ENCODE data around the gene CIRBP. TPM values are rescaled to one million over a fixed set of nuclear protein-coding genes. Genes with fewer than 3 reads are reported as not detected.

CIRBP gene
- total RNA-seq, 1 donor from 2014 or later = 341 TPM

DNA sequence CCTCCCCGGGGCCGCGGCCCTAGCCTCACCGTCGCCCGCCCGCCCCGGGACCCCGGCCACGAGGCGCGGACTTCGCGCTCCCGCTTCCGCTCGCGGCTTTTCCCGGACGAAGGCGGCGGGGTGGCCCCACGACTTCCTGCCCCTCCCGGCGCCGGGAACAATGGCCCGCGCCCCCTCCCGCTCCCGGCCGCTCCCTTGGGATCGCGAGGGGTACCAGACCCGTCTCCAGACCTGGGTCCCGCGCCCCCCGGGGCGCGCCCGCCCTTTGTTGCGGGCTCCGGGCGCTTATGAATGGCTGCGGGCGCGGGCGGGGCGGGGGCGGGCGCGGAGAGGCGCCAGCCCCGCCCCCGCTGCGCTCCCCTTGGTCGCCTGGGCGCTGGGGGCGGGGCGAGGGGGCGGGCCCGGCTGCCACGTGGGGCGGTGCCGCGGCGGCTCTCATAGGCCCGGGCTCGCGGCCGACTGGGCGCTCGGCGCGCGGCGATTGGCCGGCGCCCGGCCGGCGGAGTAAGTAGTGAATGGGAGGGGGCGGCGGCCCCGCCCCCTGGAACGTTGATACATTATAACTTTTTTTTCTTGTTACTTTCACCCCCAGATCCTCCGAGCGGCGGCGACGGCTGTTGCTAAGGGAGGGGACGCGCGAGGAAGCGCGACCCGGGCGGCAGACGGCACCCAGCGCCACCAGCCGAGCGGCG is 19.7 kb upstream of the CIRBP start:
- Mint-ChIP-seq H3K4me3 (ENCODE audit: unreplicated experiment) (peak overlapping the region; percentile 87), H3K27me3 (ENCODE audit: unreplicated experiment) (peaks cover 3% of the 10 kb centered on the region), H3K9me3 (ENCODE audit: unreplicated experiment) (peaks cover 8% of the 10 kb centered on the region), H3K36me3 (ENCODE audit: unreplicated experiment) (no peaks in the 10 kb centered on the region), H3K27ac (ENCODE audit: unreplicated experiment) (peak overlapping the region; percentile 88), H3K4me1 (ENCODE audit: low read depth, unreplicated experiment) (peaks cover 4% of the 10 kb centered on the region)
- TF ChIP-seq, protein P1, sequence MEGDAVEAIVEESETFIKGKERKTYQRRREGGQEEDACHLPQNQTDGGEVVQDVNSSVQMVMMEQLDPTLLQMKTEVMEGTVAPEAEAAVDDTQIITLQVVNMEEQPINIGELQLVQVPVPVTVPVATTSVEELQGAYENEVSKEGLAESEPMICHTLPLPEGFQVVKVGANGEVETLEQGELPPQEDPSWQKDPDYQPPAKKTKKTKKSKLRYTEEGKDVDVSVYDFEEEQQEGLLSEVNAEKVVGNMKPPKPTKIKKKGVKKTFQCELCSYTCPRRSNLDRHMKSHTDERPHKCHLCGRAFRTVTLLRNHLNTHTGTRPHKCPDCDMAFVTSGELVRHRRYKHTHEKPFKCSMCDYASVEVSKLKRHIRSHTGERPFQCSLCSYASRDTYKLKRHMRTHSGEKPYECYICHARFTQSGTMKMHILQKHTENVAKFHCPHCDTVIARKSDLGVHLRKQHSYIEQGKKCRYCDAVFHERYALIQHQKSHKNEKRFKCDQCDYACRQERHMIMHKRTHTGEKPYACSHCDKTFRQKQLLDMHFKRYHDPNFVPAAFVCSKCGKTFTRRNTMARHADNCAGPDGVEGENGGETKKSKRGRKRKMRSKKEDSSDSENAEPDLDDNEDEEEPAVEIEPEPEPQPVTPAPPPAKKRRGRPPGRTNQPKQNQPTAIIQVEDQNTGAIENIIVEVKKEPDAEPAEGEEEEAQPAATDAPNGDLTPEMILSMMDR (IDR thresholded peaks at IDR 0.05; ENCODE audit: partially characterized antibody, unreplicated experiment) = no peak
- DNase-seq = peak; percentile 97

DNA sequence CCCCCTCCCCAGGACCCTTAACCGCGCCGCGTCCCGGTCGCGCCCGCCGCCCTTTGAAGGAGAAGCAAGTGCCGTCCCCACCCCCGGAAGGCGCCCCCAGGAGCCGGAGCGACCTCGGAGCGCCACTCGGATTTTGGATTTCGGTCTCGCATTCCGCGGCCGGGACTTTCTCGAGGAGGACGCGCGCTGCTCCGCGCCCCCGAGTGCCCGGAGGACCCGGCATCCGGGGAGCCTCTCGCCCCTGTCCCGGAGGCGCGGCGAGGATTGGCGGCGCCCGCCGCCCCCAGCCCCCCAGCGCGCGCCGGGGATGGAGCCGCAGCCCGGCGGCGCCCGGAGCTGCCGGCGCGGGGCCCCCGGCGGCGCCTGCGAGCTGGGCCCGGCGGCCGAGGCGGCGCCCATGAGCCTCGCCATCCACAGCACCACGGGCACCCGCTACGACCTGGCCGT is 19.1 kb upstream of the CIRBP start:
- Mint-ChIP-seq H3K4me3 (ENCODE audit: unreplicated experiment) (no peak overlapping the region), H3K27me3 (ENCODE audit: unreplicated experiment) (peaks cover 9% of the 10 kb centered on the region), H3K27ac (ENCODE audit: unreplicated experiment) (peak overlapping the region; percentile 88), H3K9me3 (ENCODE audit: unreplicated experiment) (peaks cover 12% of the 10 kb centered on the region), H3K4me1 (ENCODE audit: low read depth, unreplicated experiment) (peaks cover 8% of the 10 kb centered on the region), H3K36me3 (ENCODE audit: unreplicated experiment) (no peaks in the 10 kb centered on the region)
- DNase-seq = no peak
- TF ChIP-seq, protein P1 (IDR thresholded peaks at IDR 0.05; ENCODE audit: partially characterized antibody, unreplicated experiment) = no peak

DNA sequence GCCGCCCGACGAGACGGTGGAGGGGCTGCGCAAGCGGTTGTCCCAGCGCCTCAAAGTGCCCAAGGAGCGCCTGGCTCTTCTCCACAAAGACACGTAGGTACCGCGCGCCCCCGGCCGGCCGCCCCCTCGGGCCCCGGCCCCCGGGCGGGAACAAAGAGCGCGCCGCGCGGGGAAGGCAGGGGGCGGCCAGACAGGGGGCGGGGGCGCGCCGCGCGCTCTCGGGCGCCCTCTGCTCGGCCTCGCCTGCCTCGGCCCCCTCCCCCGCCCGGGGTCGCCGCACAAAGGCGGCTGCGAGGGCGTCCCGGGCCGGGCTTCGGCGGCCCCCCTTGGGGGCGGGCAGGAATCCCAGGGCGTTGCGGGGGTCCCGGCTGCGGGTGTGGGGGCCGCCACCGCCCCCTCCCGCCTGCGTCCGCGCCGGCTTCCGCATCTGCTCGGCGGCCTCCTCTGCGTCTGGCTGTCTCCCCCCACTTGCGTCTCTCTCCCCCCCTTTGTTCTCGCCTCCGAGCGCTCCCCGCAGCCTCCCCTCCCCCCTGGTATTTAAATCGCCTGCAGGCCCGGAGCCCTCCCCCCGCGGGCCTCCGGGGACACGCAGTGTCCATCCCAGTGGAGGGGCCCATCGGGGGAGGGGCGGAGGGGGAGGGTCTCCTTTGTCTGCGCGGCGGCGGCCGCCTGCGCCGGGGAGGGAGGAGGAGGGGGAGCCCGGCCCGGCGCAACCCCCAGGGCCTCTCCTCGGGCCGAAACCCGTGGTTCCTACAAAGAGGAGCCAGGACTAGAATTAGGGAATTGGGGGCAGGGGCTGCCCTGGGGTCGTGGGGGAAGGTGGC is 18.5 kb upstream of the CIRBP start:
- no peaks in the 10 kb centered on the region for H3K36me3 Mint-ChIP-seq (ENCODE audit: unreplicated experiment)
- H3K27me3 Mint-ChIP-seq (ENCODE audit: unreplicated experiment) = peaks cover 10% of the 10 kb centered on the region
- peak overlapping the region; percentile 94 for H3K4me3 Mint-ChIP-seq (ENCODE audit: unreplicated experiment)
- peak overlapping the region; percentile 94 for H3K27ac Mint-ChIP-seq (ENCODE audit: unreplicated experiment)
- peak; percentile 95 for DNase-seq
- peaks cover 12% of the 10 kb centered on the region for H3K9me3 Mint-ChIP-seq (ENCODE audit: unreplicated experiment)
- H3K4me1 Mint-ChIP-seq (ENCODE audit: low read depth, unreplicated experiment) = peaks cover 8% of the 10 kb centered on the region
- TF ChIP-seq, protein P1 (IDR thresholded peaks at IDR 0.05; ENCODE audit: partially characterized antibody, unreplicated experiment) = no peak

DNA sequence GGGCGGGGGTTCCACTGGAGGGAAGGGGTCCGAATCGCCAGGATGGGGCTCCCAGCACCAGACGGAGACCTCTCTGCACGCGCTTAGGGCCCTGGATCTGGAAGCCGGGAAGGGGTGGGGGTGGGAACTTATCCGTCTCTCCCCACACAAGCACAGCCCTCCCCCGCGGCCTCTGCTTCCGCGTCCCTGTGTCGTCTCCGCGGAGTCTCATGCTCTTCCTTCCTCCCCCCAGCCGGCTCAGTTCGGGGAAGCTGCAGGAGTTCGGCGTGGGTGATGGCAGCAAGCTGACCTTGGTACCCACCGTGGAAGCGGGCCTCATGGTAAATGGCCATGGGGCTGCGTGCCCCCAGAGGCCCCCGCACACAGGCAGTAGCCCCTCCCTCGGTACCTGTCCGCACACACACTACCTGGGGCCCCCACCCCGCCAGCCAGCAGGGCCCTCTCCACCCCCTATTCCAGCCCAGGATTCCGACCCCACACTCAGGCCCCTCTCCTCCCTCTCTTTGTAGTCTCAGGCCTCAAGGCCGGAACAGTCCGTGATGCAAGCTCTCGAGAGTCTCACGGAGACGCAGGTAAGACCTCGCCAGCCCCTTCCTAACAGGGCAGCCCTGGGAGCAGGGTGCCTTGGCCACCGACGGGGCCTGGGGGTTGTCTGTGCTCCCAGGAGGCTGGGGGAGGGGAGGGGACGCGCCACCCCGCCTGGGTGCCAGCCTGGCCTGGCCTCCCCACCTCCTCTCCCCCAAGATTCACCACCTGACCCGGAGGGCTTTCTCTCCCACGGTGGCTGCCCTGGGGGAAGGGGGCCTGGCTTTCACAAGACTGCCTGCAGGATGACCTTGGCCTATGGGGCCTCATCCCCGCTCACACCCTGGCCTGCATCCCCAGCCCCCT is 17.6 kb upstream of the CIRBP start:
- Mint-ChIP-seq H3K27ac (ENCODE audit: unreplicated experiment) (peak overlapping the region; percentile 94), H3K27me3 (ENCODE audit: unreplicated experiment) (peaks cover 10% of the 10 kb centered on the region), H3K4me3 (ENCODE audit: unreplicated experiment) (peak overlapping the region; percentile 94), H3K36me3 (ENCODE audit: unreplicated experiment) (no peaks in the 10 kb centered on the region), H3K9me3 (ENCODE audit: unreplicated experiment) (peaks cover 18% of the 10 kb centered on the region), H3K4me1 (ENCODE audit: low read depth, unreplicated experiment) (peaks cover 6% of the 10 kb centered on the region)
- TF ChIP-seq, protein P1 (IDR thresholded peaks at IDR 0.05; ENCODE audit: partially characterized antibody, unreplicated experiment) = no peak
- no peak for DNase-seq

Data from glutamatergic neuron (in vitro differentiated cells).